GM12801 (cell line): ENCODE data around the gene RPL18.

ENCODE experiments used
- TF ChIP-seq, protein P1 (sequence below): IDR thresholded peaks from one replicate; pipeline ENCODE4 v1.5.1; 2011; ENCODE audit warnings: control low read depth; ENCODE audit not compliant: insufficient read length; ENCODE audit errors: extremely low read depth

Gene RPL18

DNA sequence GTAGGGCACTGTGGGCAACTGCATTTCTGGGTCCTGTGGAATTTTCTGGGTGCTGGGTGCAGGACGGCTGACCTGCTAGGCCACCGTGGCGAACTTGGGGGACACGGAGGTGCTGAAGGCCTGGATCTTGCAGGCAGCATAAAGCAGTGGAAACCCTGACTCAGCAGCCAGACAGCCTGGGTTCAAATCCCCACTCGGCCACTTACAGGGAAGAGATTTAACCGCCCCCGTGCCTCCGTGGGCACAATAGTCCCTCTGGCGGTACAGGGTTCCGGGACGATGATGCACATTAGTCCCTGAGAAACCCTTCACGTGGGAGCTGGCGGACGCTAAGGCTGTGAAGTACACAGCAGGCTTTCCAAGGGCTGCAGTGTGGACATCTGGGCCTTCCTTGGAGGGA lies 7.1 kb downstream of the RPL18 start:
- TF ChIP-seq, protein P1, sequence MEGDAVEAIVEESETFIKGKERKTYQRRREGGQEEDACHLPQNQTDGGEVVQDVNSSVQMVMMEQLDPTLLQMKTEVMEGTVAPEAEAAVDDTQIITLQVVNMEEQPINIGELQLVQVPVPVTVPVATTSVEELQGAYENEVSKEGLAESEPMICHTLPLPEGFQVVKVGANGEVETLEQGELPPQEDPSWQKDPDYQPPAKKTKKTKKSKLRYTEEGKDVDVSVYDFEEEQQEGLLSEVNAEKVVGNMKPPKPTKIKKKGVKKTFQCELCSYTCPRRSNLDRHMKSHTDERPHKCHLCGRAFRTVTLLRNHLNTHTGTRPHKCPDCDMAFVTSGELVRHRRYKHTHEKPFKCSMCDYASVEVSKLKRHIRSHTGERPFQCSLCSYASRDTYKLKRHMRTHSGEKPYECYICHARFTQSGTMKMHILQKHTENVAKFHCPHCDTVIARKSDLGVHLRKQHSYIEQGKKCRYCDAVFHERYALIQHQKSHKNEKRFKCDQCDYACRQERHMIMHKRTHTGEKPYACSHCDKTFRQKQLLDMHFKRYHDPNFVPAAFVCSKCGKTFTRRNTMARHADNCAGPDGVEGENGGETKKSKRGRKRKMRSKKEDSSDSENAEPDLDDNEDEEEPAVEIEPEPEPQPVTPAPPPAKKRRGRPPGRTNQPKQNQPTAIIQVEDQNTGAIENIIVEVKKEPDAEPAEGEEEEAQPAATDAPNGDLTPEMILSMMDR, result no peak

DNA sequence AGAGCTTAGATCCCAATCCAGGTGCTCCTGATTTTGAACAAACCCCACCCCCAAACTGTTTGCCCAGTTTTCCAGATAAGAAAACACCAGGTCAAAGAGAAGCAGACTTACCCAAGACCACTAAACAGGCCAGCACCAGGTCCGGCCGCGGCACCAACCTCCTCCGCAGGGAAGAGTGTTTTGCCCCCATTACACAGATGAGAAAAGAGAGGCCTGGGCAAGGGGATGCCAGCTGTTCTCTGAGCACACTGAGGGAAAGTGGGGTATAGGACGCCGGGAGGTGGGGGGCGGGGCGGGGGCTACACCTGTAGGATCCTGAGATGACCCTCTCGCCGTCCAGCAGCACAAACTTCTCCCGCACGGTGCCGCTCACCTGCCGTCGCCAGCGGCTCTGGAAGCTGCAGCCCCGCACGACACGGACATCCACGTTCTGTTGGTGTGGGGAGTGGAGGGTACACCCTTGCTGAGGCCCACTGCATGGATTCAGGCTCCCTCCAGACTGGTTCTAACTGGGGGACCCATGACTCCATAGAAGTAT lies 9.3 kb downstream of the RPL18 start:
- TF ChIP-seq, protein P1, result no peak

DNA sequence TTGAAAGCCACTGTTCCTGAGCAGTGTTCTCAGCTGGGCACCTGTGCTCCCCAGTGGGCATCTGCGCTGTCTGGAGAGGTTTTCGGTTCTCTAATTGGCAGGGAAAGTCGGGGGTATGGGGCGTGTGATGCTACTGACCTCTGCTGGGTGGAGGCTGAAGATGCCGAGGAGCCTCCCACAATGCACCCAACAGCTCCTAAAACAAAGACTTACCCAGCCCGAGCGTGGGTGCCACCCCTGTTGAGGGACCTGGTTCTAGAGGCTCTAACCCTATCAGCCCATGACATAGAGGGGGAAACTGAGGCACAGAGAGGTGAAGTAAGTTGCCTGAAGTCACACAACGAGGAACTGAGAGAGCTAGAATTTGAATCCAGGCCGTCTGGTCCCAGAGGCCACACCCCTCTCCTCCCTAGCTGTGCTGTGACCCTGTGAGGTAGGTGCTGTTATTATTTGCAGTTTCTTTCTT lies 10.1 kb downstream of the RPL18 start:
- TF ChIP-seq, protein P1, result peak; percentile 43

DNA sequence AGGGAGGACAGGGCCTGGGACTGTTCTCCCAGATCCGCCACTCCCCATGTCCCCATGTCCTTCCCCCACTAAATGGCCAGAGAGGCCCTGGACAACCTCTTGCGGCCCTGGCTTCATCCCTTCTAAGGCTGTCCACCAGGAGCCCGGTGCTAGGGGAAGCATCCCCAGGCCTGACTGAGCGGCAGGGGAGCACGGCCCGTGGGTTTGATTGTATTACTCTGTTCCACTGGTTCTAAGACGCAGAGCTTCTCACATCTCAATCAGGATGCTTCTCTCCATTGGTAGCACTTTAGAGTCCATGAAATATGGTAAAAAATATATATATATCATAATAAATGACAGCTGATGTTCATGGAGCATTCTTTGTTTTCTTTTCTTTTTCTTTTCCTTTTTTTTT lies 11.6 kb downstream of the RPL18 start:
- TF ChIP-seq, protein P1, result no peak

- TF ChIP-seq, protein P1, result no peak
Observed at GRCh38 chr19:48606463-48607358, 12.3 kb downstream of the RPL18 start, which contains the start of gene SPACA4. SPACA4 (plus strand) TSS chr19:48606742; CDS start chr19:48606979, 237 bp downstream.

GRCh38 chr19:48603850-48604249 lies 15.1 kb downstream of the RPL18 start:
- TF ChIP-seq, protein P1, result no peak

- TF ChIP-seq, protein P1, result no peak
Observed at GRCh38 chr19:48603449-48603848, 15.5 kb downstream of the RPL18 start.
